Erythroblast (primary cell): ENCODE results near the gene CEP170.

Experiments used
- DNase-seq, 2 experiments: peaks; one replicate each; lab custom pipeline; 2025; lab: John Stamatoyannopoulos, UW
- GATA1 ChIP-seq: IDR thresholded peaks from 2 replicates; pipeline ENCODE4 v1.6.1; 2011; ENCODE audit warnings: low read depth, mild to moderate bottlenecking, control low read depth, low read length, moderate library complexity
- POLR2A ChIP-seq: IDR thresholded peaks from 2 replicates; pipeline ENCODE4 v1.6.1; 2011; ENCODE audit warnings: mild to moderate bottlenecking, low read length

The CEP170 gene

DNA sequence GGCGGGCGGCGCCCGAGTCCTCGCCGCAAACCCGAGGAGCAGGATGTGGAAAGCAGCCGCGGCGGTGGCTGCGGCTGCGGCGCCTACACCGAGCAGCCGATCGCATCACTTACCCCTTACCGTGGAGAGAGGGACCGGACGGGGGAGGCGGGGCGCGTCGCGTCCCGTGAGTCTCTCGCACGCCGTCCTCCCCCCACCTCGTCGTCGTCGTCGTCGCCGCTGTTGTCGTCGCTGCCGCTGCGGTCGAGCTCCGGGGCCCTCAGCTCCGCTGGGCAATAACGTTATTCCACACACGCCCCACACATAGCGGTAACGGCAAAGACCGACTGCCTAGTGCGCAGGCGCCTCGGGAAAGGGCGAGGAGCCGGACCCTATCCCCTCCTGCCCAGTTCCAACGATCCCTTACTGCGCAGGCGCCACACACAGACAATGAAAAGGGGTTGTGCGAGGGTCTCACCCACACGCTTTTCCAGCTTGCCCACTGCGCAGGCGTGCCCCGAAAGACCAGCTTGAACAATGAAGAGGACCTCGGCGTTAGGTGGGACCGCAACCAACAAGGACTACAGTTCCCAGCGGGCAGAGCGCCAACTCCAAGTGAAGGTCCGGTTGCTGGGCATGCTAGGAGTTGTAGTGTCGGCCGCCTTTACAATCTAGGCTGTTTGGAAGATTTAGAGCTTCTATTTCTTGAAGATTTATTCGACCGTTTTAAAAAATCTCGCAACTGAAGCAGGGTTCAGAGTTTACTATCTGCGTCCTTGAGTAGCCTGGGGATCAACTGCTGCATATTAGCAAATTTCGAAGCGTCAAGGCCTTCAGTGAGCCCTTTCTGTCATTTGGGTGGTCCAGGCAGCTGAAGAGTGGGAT, at the start of gene CEP170:
CEP170 (minus strand) TSS at position 355 of the 864 bp plus-strand sequence. CDS start 30,001 bp downstream, outside the sequence.
- DNase-seq = peak; percentile 94 to 95
- TF ChIP-seq GATA1 (no peak), POLR2A (peak; percentile 64)

DNA sequence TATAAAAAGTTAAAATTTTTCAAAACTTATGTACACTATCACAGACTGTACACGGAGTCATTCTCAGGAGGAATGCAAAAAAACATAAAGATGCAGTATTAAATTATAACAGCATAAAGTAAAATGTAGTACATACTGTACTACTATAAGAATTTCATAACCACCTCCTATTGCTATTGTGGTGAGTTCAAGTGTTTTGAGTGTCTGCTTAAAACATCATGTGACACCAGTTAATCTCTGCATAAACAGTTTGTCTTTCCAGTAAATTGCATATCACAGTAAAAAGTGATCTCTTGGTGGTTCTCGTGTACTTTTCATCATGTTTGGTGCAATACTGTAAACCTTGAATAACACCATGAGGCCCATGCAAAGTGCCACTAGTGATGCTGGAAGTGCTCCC, 46.0 kb upstream of the CEP170 start:
- DNase-seq = no peak
- TF ChIP-seq POLR2A (no peak), GATA1 (no peak)

GRCh38 chr1:243299069-243299468, 44.0 kb upstream of the CEP170 start:
- no peak for DNase-seq
- TF ChIP-seq POLR2A (no peak), GATA1 (no peak)

- DNase-seq = no peak
- no peak for TF ChIP-seq GATA1
- no peak for TF ChIP-seq POLR2A
Observed at GRCh38 chr1:243294723-243295121, 39.6 kb upstream of the CEP170 start.

DNA sequence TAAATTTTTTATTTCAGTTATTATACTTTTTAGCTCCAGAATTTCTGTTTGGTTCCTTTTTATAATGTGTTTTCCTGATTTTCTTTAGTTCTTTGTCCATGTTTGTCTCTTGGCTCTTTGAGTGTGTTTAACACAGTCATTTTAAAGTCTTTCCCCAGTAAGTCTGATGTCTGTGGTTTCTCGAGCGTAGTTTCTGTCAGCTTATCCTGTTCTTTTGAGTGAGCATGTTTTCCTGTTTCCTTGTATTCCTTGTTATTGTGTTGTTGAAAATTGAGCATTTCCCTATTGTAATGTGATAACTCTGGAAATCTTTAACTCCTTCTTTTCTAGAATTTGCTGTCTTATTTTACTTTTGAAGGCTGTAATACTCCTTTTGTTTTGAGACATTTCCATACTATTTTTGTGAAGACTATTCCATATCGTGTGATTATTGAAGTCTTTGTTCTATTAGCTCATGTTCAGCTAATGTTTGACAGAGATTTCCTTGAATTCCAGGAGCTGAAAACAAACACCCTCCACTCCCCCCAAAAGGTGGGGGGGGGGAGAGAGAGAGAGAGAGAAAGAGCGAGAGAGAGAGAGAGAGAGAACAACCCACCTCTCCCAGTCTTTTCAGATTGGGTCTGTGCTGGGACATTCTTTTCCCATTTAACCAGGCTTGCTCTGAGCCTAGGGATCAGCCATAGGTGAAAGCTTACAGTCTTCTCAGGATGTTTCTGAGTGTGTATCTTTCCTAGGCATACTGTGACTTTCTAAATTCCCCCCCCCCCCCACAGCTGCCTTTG, 39.1 kb upstream of the CEP170 start:
- no peak for DNase-seq
- TF ChIP-seq GATA1 (no peak), POLR2A (no peak)

DNA sequence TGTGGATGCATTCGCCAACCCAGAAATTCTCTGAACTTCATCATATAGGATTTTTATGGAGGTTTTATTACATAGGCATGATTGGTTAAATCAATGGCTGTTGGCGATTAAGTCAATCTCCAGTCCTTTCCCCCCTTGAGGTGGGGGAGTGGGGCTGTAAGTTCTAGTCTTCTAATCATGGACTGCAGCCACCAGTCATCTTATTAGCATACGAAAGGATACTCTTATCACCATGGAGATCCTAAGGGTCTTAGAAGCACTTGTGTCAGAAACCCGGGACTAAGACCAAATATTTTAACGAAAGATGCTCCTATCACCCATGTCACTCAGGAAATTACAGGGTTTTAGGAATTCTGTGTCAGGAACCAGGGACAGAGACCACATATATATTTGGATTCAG, 37.0 kb upstream of the CEP170 start:
- DNase-seq = no peak
- TF ChIP-seq POLR2A (no peak), GATA1 (no peak)

DNA sequence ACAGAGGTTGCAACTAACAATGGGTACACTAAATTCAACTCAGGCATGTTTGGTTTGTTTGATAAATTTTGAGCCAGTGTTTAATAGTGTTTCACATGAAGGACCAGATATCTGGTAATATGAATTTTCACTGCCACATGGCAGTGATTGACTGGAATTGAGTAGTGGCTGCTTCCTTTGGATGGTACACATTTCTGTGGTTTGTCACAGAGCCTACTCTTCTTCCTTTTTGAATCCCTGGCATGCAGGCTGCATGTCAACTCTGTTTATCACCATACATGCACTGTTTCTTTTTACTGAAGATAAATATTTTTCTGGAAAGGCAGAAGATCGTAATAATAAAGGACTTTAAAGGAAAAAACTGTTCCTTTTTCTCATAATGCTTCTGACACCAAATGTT, 36.2 kb upstream of the CEP170 start:
- no peak for TF ChIP-seq POLR2A
- TF ChIP-seq GATA1 = no peak
- no peak for DNase-seq

DNA sequence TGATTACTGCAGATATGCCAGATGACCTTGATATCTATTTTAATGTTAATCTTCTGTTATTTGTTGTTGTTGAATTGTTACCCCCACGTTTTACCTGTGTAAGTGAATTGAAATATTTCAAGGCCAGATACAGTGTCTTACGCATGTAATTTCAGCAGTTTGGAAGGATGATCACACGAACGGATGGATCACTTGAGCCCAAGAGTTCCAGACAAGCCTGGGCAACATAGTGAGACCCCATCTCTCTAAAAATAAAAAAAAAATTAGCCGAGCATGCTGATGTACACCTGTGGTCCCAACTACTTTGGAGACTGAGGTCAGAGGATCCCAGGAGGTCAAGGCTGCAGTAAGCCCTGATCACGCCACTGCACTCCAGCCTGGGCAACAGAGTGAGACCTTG, 33.0 kb upstream of the CEP170 start:
- no peak for DNase-seq
- no peak for TF ChIP-seq POLR2A
- TF ChIP-seq GATA1 = no peak

DNA sequence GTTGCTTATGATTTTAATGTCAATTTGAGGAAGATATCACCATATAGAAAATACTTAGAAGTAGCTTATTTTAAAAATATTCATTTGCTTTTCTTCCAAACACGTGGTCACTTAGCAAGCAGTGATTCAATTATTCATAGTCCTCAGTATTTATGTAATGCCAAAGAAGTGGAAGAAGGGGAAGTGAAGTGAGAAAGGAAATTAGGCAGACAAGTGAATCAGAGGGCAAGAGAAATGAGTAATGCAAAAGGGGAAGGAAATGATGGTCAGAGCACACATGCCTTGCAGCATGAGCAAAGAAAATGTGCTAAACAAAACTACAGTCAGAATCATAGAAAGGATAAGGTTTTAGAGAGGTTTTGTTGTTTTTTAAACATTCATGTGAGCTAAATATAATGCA, 32.6 kb upstream of the CEP170 start:
- DNase-seq = no peak
- TF ChIP-seq POLR2A (no peak), GATA1 (no peak)

GRCh38 chr1:243287123-243287460, 32.0 kb upstream of the CEP170 start:
- no peak for TF ChIP-seq POLR2A
- no peak for TF ChIP-seq GATA1
- no peak for DNase-seq

DNA sequence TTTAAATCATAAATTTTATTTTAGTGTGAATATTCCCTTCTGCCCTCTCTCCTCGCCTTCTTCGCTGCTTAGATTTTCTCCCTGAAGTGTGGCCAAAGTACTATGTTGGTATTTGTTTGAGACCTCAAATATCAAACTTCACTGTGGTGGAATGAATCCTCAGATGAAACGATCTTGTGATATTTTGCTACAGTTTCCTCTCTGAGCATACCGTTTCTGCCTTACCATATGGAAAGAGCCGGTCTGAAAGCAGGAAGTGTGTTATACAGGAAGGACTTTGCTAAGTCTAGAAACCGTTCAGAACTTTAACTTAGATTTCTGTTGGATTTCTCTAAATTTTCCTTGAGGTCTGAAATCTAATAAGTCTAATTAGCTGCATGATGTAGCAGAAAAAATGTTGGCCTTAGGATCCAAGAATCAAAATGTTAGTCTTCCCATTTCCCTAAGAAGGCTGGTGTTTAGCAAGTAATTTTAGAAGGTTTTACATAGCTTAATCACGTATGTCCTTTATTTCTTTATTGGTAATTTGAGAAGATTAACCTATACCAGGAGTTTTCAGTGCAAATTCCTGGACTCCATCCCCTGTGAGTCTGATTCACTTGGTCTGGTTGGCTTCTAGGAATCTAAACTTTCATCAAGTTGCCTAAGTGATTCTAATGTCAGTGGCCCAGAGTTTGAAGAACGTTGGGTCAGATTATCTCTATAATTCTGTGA, 31.5 kb upstream of the CEP170 start:
- no peak for TF ChIP-seq GATA1
- DNase-seq = no peak

- no peak for TF ChIP-seq POLR2A
- no peak for TF ChIP-seq GATA1
- DNase-seq = no peak
Observed at GRCh38 chr1:243281672-243282071, 26.6 kb upstream of the CEP170 start.

- no peak for DNase-seq
- no peak for TF ChIP-seq POLR2A
- TF ChIP-seq GATA1 = no peak
Observed at GRCh38 chr1:243280571-243281129, 25.6 kb upstream of the CEP170 start.

DNA sequence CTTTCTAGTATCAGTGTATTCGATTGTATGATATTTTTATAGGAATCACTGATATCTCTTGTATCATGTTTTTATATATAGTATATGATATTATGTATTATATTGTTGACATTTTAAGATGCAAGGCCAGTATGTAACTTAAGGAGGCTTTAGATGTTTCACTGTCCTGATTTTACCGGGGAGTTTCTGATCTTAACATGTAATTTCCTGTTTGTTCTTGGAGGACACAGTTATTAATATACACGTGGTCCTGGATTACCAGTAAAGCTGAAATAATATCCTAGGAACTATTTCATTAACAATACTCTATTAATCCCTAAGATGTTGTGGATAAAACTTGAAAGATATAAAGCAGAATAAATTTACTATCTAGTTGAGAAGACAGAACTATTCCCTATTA, 20.2 kb upstream of the CEP170 start:
- no peak for TF ChIP-seq POLR2A
- no peak for TF ChIP-seq GATA1
- DNase-seq = no peak
